ENCODE results near the gene ALAS2. TPM values are rescaled to one million over a fixed set of nuclear protein-coding genes. Genes with fewer than 3 reads are reported as not detected.

ALAS2 gene
- total and polyA plus RNA-seq, 2 experiments from 2014 or later = 0.23 TPM; not detected in 1

- no peaks in the 10 kb centered on the region for H3K4me1 ChIP-seq (ENCODE audit: insufficient read depth)
- Mint-ChIP-seq H3K36me3 (ENCODE audit: low read depth) (no peaks in the 10 kb centered on the region), H3K4me3 (no peak overlapping the region), H3K4me1 (no peaks in the 10 kb centered on the region), H3K27me3 (ENCODE audit: insufficient read depth, low read depth, poor library complexity) (peaks cover 5% of the 10 kb centered on the region), H3K27ac (no peak overlapping the region), H3K9me3 (no peaks in the 10 kb centered on the region)
- no peaks in the 10 kb centered on the region for H3K79me2 ChIP-seq (replicated peaks; ENCODE audit: insufficient read depth)
- ATAC-seq (no peak), DNase-seq (ENCODE audit: low spot score) (no peak)
- H4K20me1 ChIP-seq (replicated peaks; ENCODE audit: insufficient read depth) = no peaks in the 10 kb centered on the region
- no peaks in the 10 kb centered on the region for H3K27me3 ChIP-seq (ENCODE audit: insufficient read depth)
- H3K4me2 ChIP-seq = no peak overlapping the region
- H3K36me3 ChIP-seq (ENCODE audit: insufficient read depth) = no peaks in the 10 kb centered on the region
- no peak overlapping the region for H3K4me3 ChIP-seq
- H2AFZ ChIP-seq = no peak overlapping the region
- TF ChIP-seq ZNF331 (CRISPR knock-in tag; IDR thresholded peaks at IDR 0.05; ENCODE audit: low read depth) (no peak), ZNF114 (CRISPR knock-in tag; IDR thresholded peaks at IDR 0.05) (no peak), STAT1 (IDR thresholded peaks at IDR 0.05; ENCODE audit: unreplicated experiment) (no peak), POLR2AphosphoS5 (IDR thresholded peaks at IDR 0.05; ENCODE audit: low read depth) (no peak), JUNB (IDR thresholded peaks at IDR 0.05; ENCODE audit: unreplicated experiment) (no peak), NANOG (IDR thresholded peaks at IDR 0.05; ENCODE audit: borderline replicate concordance) (no peak), CREB1 (CRISPR knock-in tag; IDR thresholded peaks at IDR 0.05; ENCODE audit: low read depth) (no peak), EZH2 (IDR thresholded peaks at IDR 0.05; ENCODE audit: low read depth, unreplicated experiment) (no peak), EZH2phosphoT487 (IDR thresholded peaks at IDR 0.05; ENCODE audit: unreplicated experiment) (no peak), ETS1 (IDR thresholded peaks at IDR 0.05) (no peak)
- TF ChIP-seq, protein P1, sequence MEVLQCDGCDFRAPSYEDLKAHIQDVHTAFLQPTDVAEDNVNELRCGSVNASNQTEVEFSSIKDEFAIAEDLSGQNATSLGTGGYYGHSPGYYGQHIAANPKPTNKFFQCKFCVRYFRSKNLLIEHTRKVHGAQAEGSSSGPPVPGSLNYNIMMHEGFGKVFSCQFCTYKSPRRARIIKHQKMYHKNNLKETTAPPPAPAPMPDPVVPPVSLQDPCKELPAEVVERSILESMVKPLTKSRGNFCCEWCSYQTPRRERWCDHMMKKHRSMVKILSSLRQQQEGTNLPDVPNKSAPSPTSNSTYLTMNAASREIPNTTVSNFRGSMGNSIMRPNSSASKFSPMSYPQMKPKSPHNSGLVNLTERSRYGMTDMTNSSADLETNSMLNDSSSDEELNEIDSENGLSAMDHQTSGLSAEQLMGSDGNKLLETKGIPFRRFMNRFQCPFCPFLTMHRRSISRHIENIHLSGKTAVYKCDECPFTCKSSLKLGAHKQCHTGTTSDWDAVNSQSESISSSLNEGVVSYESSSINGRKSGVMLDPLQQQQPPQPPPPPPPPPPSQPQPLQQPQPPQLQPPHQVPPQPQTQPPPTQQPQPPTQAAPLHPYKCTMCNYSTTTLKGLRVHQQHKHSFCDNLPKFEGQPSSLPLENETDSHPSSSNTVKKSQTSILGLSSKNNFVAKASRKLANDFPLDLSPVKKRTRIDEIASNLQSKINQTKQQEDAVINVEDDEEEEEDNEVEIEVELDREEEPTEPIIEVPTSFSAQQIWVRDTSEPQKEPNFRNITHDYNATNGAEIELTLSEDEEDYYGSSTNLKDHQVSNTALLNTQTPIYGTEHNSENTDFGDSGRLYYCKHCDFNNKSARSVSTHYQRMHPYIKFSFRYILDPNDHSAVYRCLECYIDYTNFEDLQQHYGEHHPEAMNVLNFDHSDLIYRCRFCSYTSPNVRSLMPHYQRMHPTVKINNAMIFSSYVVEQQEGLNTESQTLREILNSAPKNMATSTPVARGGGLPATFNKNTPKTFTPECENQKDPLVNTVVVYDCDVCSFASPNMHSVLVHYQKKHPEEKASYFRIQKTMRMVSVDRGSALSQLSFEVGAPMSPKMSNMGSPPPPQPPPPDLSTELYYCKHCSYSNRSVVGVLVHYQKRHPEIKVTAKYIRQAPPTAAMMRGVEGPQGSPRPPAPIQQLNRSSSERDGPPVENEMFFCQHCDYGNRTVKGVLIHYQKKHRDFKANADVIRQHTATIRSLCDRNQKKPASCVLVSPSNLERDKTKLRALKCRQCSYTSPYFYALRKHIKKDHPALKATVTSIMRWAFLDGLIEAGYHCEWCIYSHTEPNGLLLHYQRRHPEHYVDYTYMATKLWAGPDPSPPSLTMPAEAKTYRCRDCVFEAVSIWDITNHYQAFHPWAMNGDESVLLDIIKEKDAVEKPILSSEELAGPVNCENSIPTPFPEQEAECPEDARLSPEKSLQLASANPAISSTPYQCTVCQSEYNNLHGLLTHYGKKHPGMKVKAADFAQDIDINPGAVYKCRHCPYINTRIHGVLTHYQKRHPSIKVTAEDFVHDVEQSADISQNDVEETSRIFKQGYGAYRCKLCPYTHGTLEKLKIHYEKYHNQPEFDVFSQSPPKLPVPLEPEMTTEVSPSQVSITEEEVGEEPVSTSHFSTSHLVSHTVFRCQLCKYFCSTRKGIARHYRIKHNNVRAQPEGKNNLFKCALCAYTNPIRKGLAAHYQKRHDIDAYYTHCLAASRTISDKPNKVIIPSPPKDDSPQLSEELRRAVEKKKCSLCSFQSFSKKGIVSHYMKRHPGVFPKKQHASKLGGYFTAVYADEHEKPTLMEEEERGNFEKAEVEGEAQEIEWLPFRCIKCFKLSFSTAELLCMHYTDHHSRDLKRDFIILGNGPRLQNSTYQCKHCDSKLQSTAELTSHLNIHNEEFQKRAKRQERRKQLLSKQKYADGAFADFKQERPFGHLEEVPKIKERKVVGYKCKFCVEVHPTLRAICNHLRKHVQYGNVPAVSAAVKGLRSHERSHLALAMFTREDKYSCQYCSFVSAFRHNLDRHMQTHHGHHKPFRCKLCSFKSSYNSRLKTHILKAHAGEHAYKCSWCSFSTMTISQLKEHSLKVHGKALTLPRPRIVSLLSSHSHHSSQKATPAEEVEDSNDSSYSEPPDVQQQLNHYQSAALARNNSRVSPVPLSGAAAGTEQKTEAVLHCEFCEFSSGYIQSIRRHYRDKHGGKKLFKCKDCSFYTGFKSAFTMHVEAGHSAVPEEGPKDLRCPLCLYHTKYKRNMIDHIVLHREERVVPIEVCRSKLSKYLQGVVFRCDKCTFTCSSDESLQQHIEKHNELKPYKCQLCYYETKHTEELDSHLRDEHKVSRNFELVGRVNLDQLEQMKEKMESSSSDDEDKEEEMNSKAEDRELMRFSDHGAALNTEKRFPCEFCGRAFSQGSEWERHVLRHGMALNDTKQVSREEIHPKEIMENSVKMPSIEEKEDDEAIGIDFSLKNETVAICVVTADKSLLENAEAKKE (CRISPR knock-in tag; IDR thresholded peaks at IDR 0.05) = no peak
- TF ChIP-seq, protein P2, sequence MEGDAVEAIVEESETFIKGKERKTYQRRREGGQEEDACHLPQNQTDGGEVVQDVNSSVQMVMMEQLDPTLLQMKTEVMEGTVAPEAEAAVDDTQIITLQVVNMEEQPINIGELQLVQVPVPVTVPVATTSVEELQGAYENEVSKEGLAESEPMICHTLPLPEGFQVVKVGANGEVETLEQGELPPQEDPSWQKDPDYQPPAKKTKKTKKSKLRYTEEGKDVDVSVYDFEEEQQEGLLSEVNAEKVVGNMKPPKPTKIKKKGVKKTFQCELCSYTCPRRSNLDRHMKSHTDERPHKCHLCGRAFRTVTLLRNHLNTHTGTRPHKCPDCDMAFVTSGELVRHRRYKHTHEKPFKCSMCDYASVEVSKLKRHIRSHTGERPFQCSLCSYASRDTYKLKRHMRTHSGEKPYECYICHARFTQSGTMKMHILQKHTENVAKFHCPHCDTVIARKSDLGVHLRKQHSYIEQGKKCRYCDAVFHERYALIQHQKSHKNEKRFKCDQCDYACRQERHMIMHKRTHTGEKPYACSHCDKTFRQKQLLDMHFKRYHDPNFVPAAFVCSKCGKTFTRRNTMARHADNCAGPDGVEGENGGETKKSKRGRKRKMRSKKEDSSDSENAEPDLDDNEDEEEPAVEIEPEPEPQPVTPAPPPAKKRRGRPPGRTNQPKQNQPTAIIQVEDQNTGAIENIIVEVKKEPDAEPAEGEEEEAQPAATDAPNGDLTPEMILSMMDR (conservative IDR thresholded peaks at IDR 0.05; ENCODE audit: low read depth in 2 of 2) = no peak
- TF ChIP-seq, protein P3, sequence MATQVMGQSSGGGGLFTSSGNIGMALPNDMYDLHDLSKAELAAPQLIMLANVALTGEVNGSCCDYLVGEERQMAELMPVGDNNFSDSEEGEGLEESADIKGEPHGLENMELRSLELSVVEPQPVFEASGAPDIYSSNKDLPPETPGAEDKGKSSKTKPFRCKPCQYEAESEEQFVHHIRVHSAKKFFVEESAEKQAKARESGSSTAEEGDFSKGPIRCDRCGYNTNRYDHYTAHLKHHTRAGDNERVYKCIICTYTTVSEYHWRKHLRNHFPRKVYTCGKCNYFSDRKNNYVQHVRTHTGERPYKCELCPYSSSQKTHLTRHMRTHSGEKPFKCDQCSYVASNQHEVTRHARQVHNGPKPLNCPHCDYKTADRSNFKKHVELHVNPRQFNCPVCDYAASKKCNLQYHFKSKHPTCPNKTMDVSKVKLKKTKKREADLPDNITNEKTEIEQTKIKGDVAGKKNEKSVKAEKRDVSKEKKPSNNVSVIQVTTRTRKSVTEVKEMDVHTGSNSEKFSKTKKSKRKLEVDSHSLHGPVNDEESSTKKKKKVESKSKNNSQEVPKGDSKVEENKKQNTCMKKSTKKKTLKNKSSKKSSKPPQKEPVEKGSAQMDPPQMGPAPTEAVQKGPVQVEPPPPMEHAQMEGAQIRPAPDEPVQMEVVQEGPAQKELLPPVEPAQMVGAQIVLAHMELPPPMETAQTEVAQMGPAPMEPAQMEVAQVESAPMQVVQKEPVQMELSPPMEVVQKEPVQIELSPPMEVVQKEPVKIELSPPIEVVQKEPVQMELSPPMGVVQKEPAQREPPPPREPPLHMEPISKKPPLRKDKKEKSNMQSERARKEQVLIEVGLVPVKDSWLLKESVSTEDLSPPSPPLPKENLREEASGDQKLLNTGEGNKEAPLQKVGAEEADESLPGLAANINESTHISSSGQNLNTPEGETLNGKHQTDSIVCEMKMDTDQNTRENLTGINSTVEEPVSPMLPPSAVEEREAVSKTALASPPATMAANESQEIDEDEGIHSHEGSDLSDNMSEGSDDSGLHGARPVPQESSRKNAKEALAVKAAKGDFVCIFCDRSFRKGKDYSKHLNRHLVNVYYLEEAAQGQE (IDR thresholded peaks at IDR 0.05; ENCODE audit: unreplicated experiment) = no peak
- no peak overlapping the region for H3K27ac ChIP-seq (ENCODE audit: low read depth)
- no peaks in the 10 kb centered on the region for H3F3A ChIP-seq (replicated peaks; ENCODE audit: low read depth)
- no peaks in the 10 kb centered on the region for H3K9me2 ChIP-seq (ENCODE audit: insufficient read depth)
Measured at GRCh38 chrX:54961750-54962149, 69.0 kb downstream of the ALAS2 start.
